IPS-11a (cell line): ENCODE measurements around the gene SH2D1B.

Source experiments
- H3K4me3 ChIP-seq: one replicate; pipeline ENCODE4 v1.5.1; 2013; ENCODE audit warnings: low read depth, low read length, control low read depth

Gene SH2D1B

GRCh38 chr1:162400790-162401355 is 11.1 kb downstream of the SH2D1B start:
- H3K4me3 ChIP-seq: no peak overlapping the region

GRCh38 chr1:162398999-162399580 is 12.8 kb downstream of the SH2D1B start:
- H3K4me3 ChIP-seq: no peak overlapping the region

GRCh38 chr1:162397943-162398560 is 13.9 kb downstream of the SH2D1B start:
- no peak overlapping the region for H3K4me3 ChIP-seq

- no peak overlapping the region for H3K4me3 ChIP-seq
These were observed 14.9 kb downstream of the SH2D1B start for GRCh38 chr1:162397039-162397448.

- H3K4me3 ChIP-seq: no peak overlapping the region
These were observed 15.6 kb downstream of the SH2D1B start for GRCh38 chr1:162396201-162396906.

- H3K4me3 ChIP-seq: no peak overlapping the region
These were observed 20.0 kb downstream of the SH2D1B start for GRCh38 chr1:162391790-162392563.

GRCh38 chr1:162390396-162391185 is 21.3 kb downstream of the SH2D1B start:
- H3K4me3 ChIP-seq: no peak overlapping the region

GRCh38 chr1:162389971-162390370 is 22.0 kb downstream of the SH2D1B start:
- H3K4me3 ChIP-seq: no peak overlapping the region

GRCh38 chr1:162389021-162389818 is 22.7 kb downstream of the SH2D1B start:
- H3K4me3 ChIP-seq: no peak overlapping the region

GRCh38 chr1:162388615-162389014 is 23.3 kb downstream of the SH2D1B start:
- no peak overlapping the region for H3K4me3 ChIP-seq

- no peak overlapping the region for H3K4me3 ChIP-seq
These were observed 23.8 kb downstream of the SH2D1B start for GRCh38 chr1:162388083-162388594.

- H3K4me3 ChIP-seq: no peak overlapping the region
These were observed 24.5 kb downstream of the SH2D1B start for GRCh38 chr1:162387226-162388082.

GRCh38 chr1:162386292-162387225 is 25.4 kb downstream of the SH2D1B start:
- H3K4me3 ChIP-seq: no peak overlapping the region

- H3K4me3 ChIP-seq: no peak overlapping the region
These were observed 26.2 kb downstream of the SH2D1B start for GRCh38 chr1:162385702-162386101.

- H3K4me3 ChIP-seq: no peak overlapping the region
These were observed 26.7 kb downstream of the SH2D1B start for GRCh38 chr1:162385280-162385623.

GRCh38 chr1:162384601-162385279 is 27.2 kb downstream of the SH2D1B start:
- no peak overlapping the region for H3K4me3 ChIP-seq

GRCh38 chr1:162384116-162384515 is 27.8 kb downstream of the SH2D1B start:
- no peak overlapping the region for H3K4me3 ChIP-seq
